Glutamatergic neuron (in vitro differentiated cells): Measurements from ENCODE around the gene KRTAP4-16. TPM values are rescaled to one million over a fixed set of nuclear protein-coding genes. Genes with fewer than 3 reads are reported as not detected.
"Not testable (repeated sequence)": the region's sequence is repeated elsewhere in the genome, so short reads cannot be mapped to it uniquely, and the experiment has no call there.

Experiments
- DNase-seq: peaks from one replicate; pipeline ENCODE4 v3.0.0; 2022
- H3K27ac Mint-ChIP-seq: one replicate; pipeline ENCODE4 v1.8.0; 2020; ENCODE audit warnings: mild to moderate bottlenecking, mixed read lengths, inconsistent platforms; ENCODE audit not compliant: unreplicated experiment
- H3K27me3 Mint-ChIP-seq: one replicate; pipeline ENCODE4 v1.8.0; 2020; ENCODE audit warnings: mild to moderate bottlenecking, moderate library complexity, mixed read lengths, inconsistent platforms; ENCODE audit not compliant: unreplicated experiment
- H3K36me3 Mint-ChIP-seq: one replicate; pipeline ENCODE4 v1.8.0; 2020; ENCODE audit warnings: mild to moderate bottlenecking, mixed read lengths, inconsistent platforms; ENCODE audit not compliant: unreplicated experiment
- H3K4me1 Mint-ChIP-seq: one replicate; pipeline ENCODE4 v1.8.0; 2020; ENCODE audit warnings: mild to moderate bottlenecking, low read depth, mixed read lengths, inconsistent platforms; ENCODE audit not compliant: unreplicated experiment
- H3K4me3 Mint-ChIP-seq: one replicate; pipeline ENCODE4 v1.8.0; 2020; ENCODE audit warnings: mild to moderate bottlenecking, mixed read lengths, inconsistent platforms; ENCODE audit not compliant: unreplicated experiment
- H3K9me3 Mint-ChIP-seq: one replicate; pipeline ENCODE4 v1.8.0; 2020; ENCODE audit warnings: mild to moderate bottlenecking, moderate library complexity, mixed read lengths, inconsistent platforms; ENCODE audit not compliant: unreplicated experiment
- CTCF ChIP-seq: fragments of 200-600 bp; sonication (generic); IDR thresholded peaks from one replicate; pipeline ENCODE4 v1.5.0; 2021; ENCODE audit not compliant: partially characterized antibody, unreplicated experiment
- total RNA-seq: library from RNA; stranded (reverse); fragmentation: NEBNext Ultra II Directional; extraction: Animal tissue kit (Norgen Biotek cat#: 25700); gene quantifications from one replicate; pipeline ENCODE4 v1.2.1, GENCODE V29; 2021; ENCODE audit not compliant: unreplicated experiment

The KRTAP4-16 gene
- total RNA-seq, 1 donor from 2014 or later: not detected

- Mint-ChIP-seq H3K36me3 (no peaks in the 10 kb centered on the region), H3K4me1 (no peaks in the 10 kb centered on the region), H3K27me3 (no peaks in the 10 kb centered on the region), H3K27ac (no peak overlapping the region), H3K9me3 (no peaks in the 10 kb centered on the region), H3K4me3 (no peak overlapping the region)
- DNase-seq: no peak
- TF ChIP-seq CTCF: no peak
Measured at GRCh38 chr17:41133880-41134735, 32.1 kb upstream of the KRTAP4-16 start.

GRCh38 chr17:41131979-41132378 is 30.0 kb upstream of the KRTAP4-16 start:
- Mint-ChIP-seq H3K4me3 (no peak overlapping the region), H3K36me3 (no peaks in the 10 kb centered on the region), H3K4me1 (no peaks in the 10 kb centered on the region), H3K27ac (no peak overlapping the region), H3K9me3 (no peaks in the 10 kb centered on the region), H3K27me3 (no peaks in the 10 kb centered on the region)
- DNase-seq: no peak
- no peak for TF ChIP-seq CTCF

GRCh38 chr17:41127371-41127770 is 25.4 kb upstream of the KRTAP4-16 start:
- Mint-ChIP-seq H3K27me3 (peaks cover 3% of the 10 kb centered on the region), H3K4me3 (no peak overlapping the region), H3K36me3 (peaks cover 13% of the 10 kb centered on the region), H3K27ac (no peak overlapping the region), H3K9me3 (peaks cover 10% of the 10 kb centered on the region), H3K4me1 (no peaks in the 10 kb centered on the region)
- TF ChIP-seq CTCF: no peak
- no peak for DNase-seq

- no peaks in the 10 kb centered on the region for H3K4me1 Mint-ChIP-seq
- H3K4me3 Mint-ChIP-seq: no peak overlapping the region
- peaks cover 12% of the 10 kb centered on the region for H3K9me3 Mint-ChIP-seq
- no peak for DNase-seq
- H3K36me3 Mint-ChIP-seq: peaks cover 15% of the 10 kb centered on the region
- peaks cover 3% of the 10 kb centered on the region for H3K27me3 Mint-ChIP-seq
- H3K27ac Mint-ChIP-seq: no peak overlapping the region
- no peak for TF ChIP-seq CTCF
Measured at GRCh38 chr17:41126412-41126811, 24.4 kb upstream of the KRTAP4-16 start.

- no peak for TF ChIP-seq CTCF
- Mint-ChIP-seq H3K27ac (no peak overlapping the region), H3K4me1 (no peaks in the 10 kb centered on the region)
Measured at GRCh38 chr17:41125064-41125463, 23.1 kb upstream of the KRTAP4-16 start.

GRCh38 chr17:41123991-41124371 is 22.0 kb upstream of the KRTAP4-16 start, which contains the start of gene KRTAP4-12:
Gene KRTAP4-12, minus strand, starts transcription at chr17:41124182. Its CDS starts 60 bp downstream, at chr17:41124122.
- H3K4me1 Mint-ChIP-seq, DNase-seq, H3K27me3 Mint-ChIP-seq: not testable (repeated sequence)
- Mint-ChIP-seq H3K9me3 (peaks cover 12% of the 10 kb centered on the region), H3K4me3 (peak within 1 kb of the TSS; percentile 58), H3K27ac (peak within 1 kb of the TSS; percentile 89), H3K36me3 (peaks cover 15% of the 10 kb centered on the region)

More at GRCh38 chr17:41125064-41125463, 23.1 kb upstream of the KRTAP4-16 start:
- Mint-ChIP-seq H3K9me3 (peaks cover 12% of the 10 kb centered on the region), H3K36me3 (peaks cover 15% of the 10 kb centered on the region), H3K27me3 (peaks cover 3% of the 10 kb centered on the region), H3K4me3 (no peak overlapping the region)
- DNase-seq: no peak

GRCh38 chr17:41123292-41123990 is 21.4 kb upstream of the KRTAP4-16 start:
- not testable (repeated sequence) for DNase-seq

More at GRCh38 chr17:41123292-41123990, 21.4 kb upstream of the KRTAP4-16 start:
- H3K36me3 Mint-ChIP-seq: peaks cover 15% of the 10 kb centered on the region
- H3K27me3 Mint-ChIP-seq, H3K4me1 Mint-ChIP-seq: not testable (repeated sequence)
- peak overlapping the region; percentile 89 for H3K27ac Mint-ChIP-seq
- peaks cover 12% of the 10 kb centered on the region for H3K9me3 Mint-ChIP-seq
- peak overlapping the region; percentile 58 for H3K4me3 Mint-ChIP-seq
